ENCODE data around the gene CEMIP. TPM values are rescaled to one million over a fixed set of nuclear protein-coding genes. Genes with fewer than 3 reads are reported as not detected.

The CEMIP gene
- total RNA-seq, 1 experiment from 2014 or later = 3.5 TPM

GRCh38 chr15:80967451-80967850, 188.3 kb downstream of the CEMIP start:
- ChIA-PET POLR2A (no interaction called here), CTCF (interaction anchor here (0.8 to 5.5 kb wide), 3 partner anchors 10 to 298 kb away, joined by 3 to 59 read pairs (median 4); partner anchors contain the start of gene CEMIP), RAD21 (ENCODE audit: low non-redundant PET in 1 of 2, low total read pairs in 2 of 2, uncharacterized antibody in 2 of 2, unreplicated experiment in 2 of 2) (no interaction called here)
- Histone ChIP-seq H4K20me1 (ENCODE audit: insufficient read depth) (no peaks in the 10 kb centered on the region), H3K36me3 (ENCODE audit: control insufficient read depth in 1 of 2, insufficient read depth in 2 of 2, low read length in 2 of 2) (peaks cover 0 to 3% of the 10 kb centered on the region in 2 experiments; a peak in 2 of 4 replicates), H3K9me3 (ENCODE audit: control insufficient read depth in 1 of 2, insufficient read depth in 1 of 2, low read depth in 1 of 2, low read length in 2 of 2) (no peaks in the 10 kb centered on the region), H3K9me2 (ENCODE audit: insufficient read depth) (no peaks in the 10 kb centered on the region), H3K27ac (ENCODE audit: low read depth, low read length) (no peak overlapping the region), H3K27me3 (ENCODE audit: insufficient read depth, low read length) (no peaks in the 10 kb centered on the region), H2AFZ (ENCODE audit: low read depth, low read length, poor library complexity, severe bottlenecking) (no peak overlapping the region), H3K4me1 (ENCODE audit: control insufficient read depth in 1 of 2, insufficient read depth in 2 of 2, low read length in 2 of 2) (peaks cover 6 to 10% of the 10 kb centered on the region in 2 experiments; a peak in 3 of 4 replicates), H3K4me2 (ENCODE audit: low read length) (no peak overlapping the region), H3K79me2 (ENCODE audit: insufficient read depth, low read length) (no peaks in the 10 kb centered on the region), H3K9ac (ENCODE audit: low read length) (no peak overlapping the region), H3K4me3 (replicated peaks in 1 of 2; ENCODE audit: low read depth in 1 of 2, low read length in 2 of 2) (no peak overlapping the region)
- ATAC-seq (no peak), DNase-seq (ENCODE audit: low read depth, low spot score) (no peak)
- no TSS peak for BruUV-seq (replicated peaks)
- TF ChIP-seq SIN3A (IDR thresholded peaks at IDR 0.05; ENCODE audit: low read depth) (no peak), RAD21 (IDR thresholded peaks at IDR 0.05; ENCODE audit: low read depth) (no peak)
- intact Hi-C loops (cut with micrococcal nuclease) = no loop called here

DNA sequence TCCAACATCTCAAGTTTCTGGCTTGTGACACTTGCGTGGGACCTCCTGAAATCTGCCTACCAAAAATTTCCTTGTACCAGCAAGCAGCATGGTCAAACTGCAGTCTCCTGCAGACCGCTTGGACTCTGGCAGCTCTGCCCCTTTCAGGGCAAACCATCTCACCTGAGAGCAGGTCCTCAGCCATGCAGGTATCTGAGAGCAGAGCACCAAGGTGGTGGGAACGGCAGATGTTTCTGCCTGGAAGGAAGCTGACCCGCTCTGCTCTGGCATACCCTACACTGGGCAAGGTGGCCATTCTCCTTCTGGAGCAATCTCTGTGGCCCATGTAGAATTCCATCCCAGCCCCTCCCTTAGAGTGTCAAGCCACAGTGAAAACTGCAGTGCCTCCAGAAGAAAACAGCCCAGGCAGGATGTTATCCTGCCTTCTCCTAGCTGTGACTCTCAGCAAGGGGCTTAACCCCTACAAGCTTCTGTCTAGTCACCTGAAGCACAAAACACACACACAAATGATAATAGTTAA, 188.9 kb downstream of the CEMIP start:
- ATAC-seq (no peak), DNase-seq (ENCODE audit: low read depth, low spot score) (no peak)
- Histone ChIP-seq H3K9ac (ENCODE audit: low read length) (no peak overlapping the region), H3K4me3 (replicated peaks in 1 of 2; ENCODE audit: low read depth in 1 of 2, low read length in 2 of 2) (no peak overlapping the region), H3K27ac (ENCODE audit: low read depth, low read length) (no peak overlapping the region), H3K27me3 (ENCODE audit: insufficient read depth, low read length) (no peaks in the 10 kb centered on the region), H4K20me1 (ENCODE audit: insufficient read depth) (no peaks in the 10 kb centered on the region), H3K4me1 (ENCODE audit: control insufficient read depth in 1 of 2, insufficient read depth in 2 of 2, low read length in 2 of 2) (peaks cover 6 to 10% of the 10 kb centered on the region in 2 experiments; a peak in 3 of 4 replicates), H3K79me2 (ENCODE audit: insufficient read depth, low read length) (no peaks in the 10 kb centered on the region), H3K9me2 (ENCODE audit: insufficient read depth) (no peaks in the 10 kb centered on the region), H2AFZ (ENCODE audit: low read depth, low read length, poor library complexity, severe bottlenecking) (no peak overlapping the region), H3K4me2 (ENCODE audit: low read length) (no peak overlapping the region), H3K9me3 (ENCODE audit: control insufficient read depth in 1 of 2, insufficient read depth in 1 of 2, low read depth in 1 of 2, low read length in 2 of 2) (no peaks in the 10 kb centered on the region), H3K36me3 (ENCODE audit: control insufficient read depth in 1 of 2, insufficient read depth in 2 of 2, low read length in 2 of 2) (peaks cover 0 to 3% of the 10 kb centered on the region in 2 experiments; a peak in 2 of 4 replicates)
- ChIA-PET POLR2A (no interaction called here), CTCF (interaction anchor here (1.3 to 5.5 kb wide), 4 partner anchors 10 to 401 kb away, joined by 4 to 59 read pairs (median 10); partner anchors contain the start of gene CEMIP), RAD21 (ENCODE audit: low non-redundant PET in 1 of 2, low total read pairs in 2 of 2, uncharacterized antibody in 2 of 2, unreplicated experiment in 2 of 2) (interaction anchor here in 1 of 2 experiments (0.9 kb wide), 1 partner anchor 189 kb away, joined by 3 read pairs; the partner anchor contains the start of gene CEMIP)
- TF ChIP-seq SRF (IDR thresholded peaks at IDR 0.05; ENCODE audit: low read depth) = no peak
- TF ChIP-seq ZFX (IDR thresholded peaks at IDR 0.05) = no peak
- no peak for TF ChIP-seq EGR1 (IDR thresholded peaks at IDR 0.05; ENCODE audit: low read depth)
- no peak for TF ChIP-seq JUND (IDR thresholded peaks at IDR 0.05)
- TF ChIP-seq, protein P1, sequence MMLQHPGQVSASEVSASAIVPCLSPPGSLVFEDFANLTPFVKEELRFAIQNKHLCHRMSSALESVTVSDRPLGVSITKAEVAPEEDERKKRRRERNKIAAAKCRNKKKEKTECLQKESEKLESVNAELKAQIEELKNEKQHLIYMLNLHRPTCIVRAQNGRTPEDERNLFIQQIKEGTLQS (IDR thresholded peaks at IDR 0.05) = no peak
- no peak for TF ChIP-seq CBX3 (IDR thresholded peaks at IDR 0.05; ENCODE audit: low read depth)
- TF ChIP-seq ZNF274 (IDR thresholded peaks at IDR 0.05; ENCODE audit: low read depth, low read length) = no peak
- BruUV-seq (replicated peaks) = no TSS peak
- intact Hi-C loops (cut with micrococcal nuclease) = no loop called here

All from HCT116 (cell line).